Measurements from ENCODE around the gene PADI3. TPM values are rescaled to one million over a fixed set of nuclear protein-coding genes. Genes with fewer than 3 reads are reported as not detected.

PADI3 gene
- total and polyA plus RNA-seq, 2 of the 4 experiments (the other 2 are of a cell fraction): not detected

- no peaks in the 10 kb centered on the region for H3K36me3 ChIP-seq (ENCODE audit: control insufficient read depth, insufficient read depth, low read length)
- in situ Hi-C loops (cut with MboI; ENCODE audit: low sequenced_read_pairs): loop anchor here (5.0 kb wide), 1 partner anchor 108 kb away; no protein-coding TSS in a partner anchor
- peak overlapping the region; percentile 17; the same call in 1 of the 2 replicates for H3K18ac ChIP-seq (ENCODE audit: low read depth, low read length)
- no peak overlapping the region for H2BK5ac ChIP-seq (ENCODE audit: low read depth, low read length, poor library complexity, severe bottlenecking)
- no peak overlapping the region for H3K23ac ChIP-seq (ENCODE audit: low read depth, low read length)
- H2AK5ac ChIP-seq (ENCODE audit: low read depth, low read length): peak overlapping the region; percentile 95
- H3K27me3 ChIP-seq (ENCODE audit: control insufficient read depth, insufficient read depth, low read length): peaks cover 6% of the 10 kb centered on the region; the same call in 1 of the 2 replicates
- 87% methylated on average over 7 of the region's 9 CpGs; no CpG with 5 or more reads in 1 of the 2 experiments for WGBS, 2 experiments (ENCODE audit: extremely low coverage in 2 of 2, insufficient read length in 1 of 2)
- 0 out of 2 replicates have a peak, but pooled peaks cover 6% of the 10 kb centered on the region for H4K20me1 ChIP-seq (ENCODE audit: insufficient read depth, low read length)
- peak overlapping the region; percentile 97 for H2BK120ac ChIP-seq (ENCODE audit: low read depth, low read length)
- H3K4me1 ChIP-seq (ENCODE audit: control insufficient read depth, insufficient read depth, low read length): peaks cover 13% of the 10 kb centered on the region
- H3K4me2 ChIP-seq (ENCODE audit: low read depth, low read length): no peak overlapping the region
- H3K4me3 ChIP-seq (ENCODE audit: insufficient read depth, low read depth, low read length): no peak overlapping the region
- H2AK9ac ChIP-seq (replicated peaks; ENCODE audit: low read depth, low read length, poor library complexity): no peak overlapping the region
- 0 out of 2 replicates have a peak overlapping the region, but pooled peaks have one; percentile 6 for H3K14ac ChIP-seq (replicated peaks; ENCODE audit: low read depth, low read length)
- BruUV-seq (replicated peaks): no TSS peak
- peak overlapping the region; percentile 47 for H2AFZ ChIP-seq (replicated peaks; ENCODE audit: low read length, poor library complexity)
- H4K8ac ChIP-seq (ENCODE audit: low read depth in 2 of 2, low read length in 2 of 2): peak overlapping the region in 1 of 2 experiments; percentile 30; a peak in 2 of 4 replicates
- TF ChIP-seq POLR2A (IDR thresholded peaks at IDR 0.05; ENCODE audit: low read depth, low read length) (no peak), RFX5 (IDR thresholded peaks at IDR 0.05; ENCODE audit: low read depth, low read length) (no peak), MAFK (IDR thresholded peaks at IDR 0.05; ENCODE audit: low read depth, low read length) (no peak), CEBPB (IDR thresholded peaks at IDR 0.05; ENCODE audit: low read depth, low read length) (no peak), CHD1 (IDR thresholded peaks at IDR 0.05; ENCODE audit: low read depth, low read length) (no peak), BHLHE40 (IDR thresholded peaks at IDR 0.05; ENCODE audit: low read depth, low read length) (no peak), NFE2L2 (IDR thresholded peaks at IDR 0.05; ENCODE audit: low read depth, low read length) (no peak)
- dilution Hi-C loops (cut with HindIII; ENCODE audit: low sequenced_read_pairs, unreplicated experiment): no loop called here
- no peak overlapping the region for H3K27ac ChIP-seq (ENCODE audit: insufficient read depth, low read length)
- peak overlapping the region; percentile 92 for H4K91ac ChIP-seq (ENCODE audit: insufficient read depth, low read depth, low read length)
- no peaks in the 10 kb centered on the region for H3K9me3 ChIP-seq (ENCODE audit: control insufficient read depth, insufficient read depth, low read length)
- DNase-seq: no peak
- no peak overlapping the region for H3K56ac ChIP-seq (ENCODE audit: extremely low read depth, insufficient read depth, low read length)
- H3K4ac ChIP-seq (ENCODE audit: low read depth, low read length): peak overlapping the region; percentile 39
- H3K9ac ChIP-seq (ENCODE audit: low read depth, low read length): no peak overlapping the region
- CTCF ChIA-PET: interaction anchor here (3.0 kb wide), 1 partner anchor 110 kb away, joined by 22 read pairs; no protein-coding TSS in a partner anchor
- POLR2A ChIA-PET (ENCODE audit: unreplicated experiment): no interaction called here
- H2BK15ac ChIP-seq (ENCODE audit: low read depth, low read length): peak overlapping the region; percentile 98; the same call in 2 of the 3 replicates
- H3K79me1 ChIP-seq (ENCODE audit: low read depth in 1 of 2, low read length in 2 of 2): no peaks in the 10 kb centered on the region
- intact Hi-C loops (cut with micrococcal nuclease): loop anchor here (5.0 kb wide), 1 partner anchor 172 kb away; no protein-coding TSS in a partner anchor
- H2BK20ac ChIP-seq (ENCODE audit: low read depth, low read length): peak overlapping the region; percentile 98
- H3K9me1 ChIP-seq (ENCODE audit: insufficient read depth, low read length): peaks cover 9% of the 10 kb centered on the region
- H4K5ac ChIP-seq (ENCODE audit: low read depth, low read length): peak overlapping the region; percentile 27; the same call in 1 of the 2 replicates
- ATAC-seq (ENCODE audit: low read depth): no peak
Observed at GRCh38 chr1:17235135-17235885, 13.6 kb upstream of the PADI3 start.
